DOHH2 (cell line): ENCODE results near the gene NFATC2IP.

Experiments
- H3F3A ChIP-seq: fragments of 200-600 bp; sonication (generic), shearing (Covaris generic); 2 replicates; pipeline ENCODE4 v1.6.0; 2016; ENCODE audit warnings: antibody characterized with exemption, mild to moderate bottlenecking; ENCODE audit not compliant: control insufficient read depth, insufficient read depth
- H3K27ac ChIP-seq: fragments of 200-600 bp; sonication (generic); 2 replicates; pipeline ENCODE4 v1.5.1; 2014; ENCODE audit warnings: low read depth, mild to moderate bottlenecking, low read length, moderate library complexity
- H3K27me3 ChIP-seq: fragments of 200-600 bp; sonication (generic); 2 replicates; pipeline ENCODE4 v1.6.1; 2014; ENCODE audit warnings: mild to moderate bottlenecking, low read length, mixed read lengths; ENCODE audit not compliant: control insufficient read depth
- H3K36me3 ChIP-seq: fragments of 200-600 bp; sonication (generic); 2 replicates; pipeline ENCODE4 v1.6.1; 2014; ENCODE audit warnings: mild to moderate bottlenecking, low read length, moderate library complexity, mixed read lengths; ENCODE audit not compliant: control insufficient read depth
- H3K4me1 ChIP-seq: fragments of 200-600 bp; sonication (generic); 2 replicates; pipeline ENCODE4 v1.6.1; 2014; ENCODE audit warnings: mild to moderate bottlenecking, low read length, mixed read lengths; ENCODE audit not compliant: control insufficient read depth
- H3K4me2 ChIP-seq: fragments of 200-600 bp; sonication (generic); 2 replicates; pipeline ENCODE4 v1.6.0; 2014; ENCODE audit warnings: mild to moderate bottlenecking, low read length, moderate library complexity
- H3K4me3 ChIP-seq: fragments of 200-600 bp; sonication (generic); 2 replicates; pipeline ENCODE4 v1.5.1; 2014; ENCODE audit warnings: mild to moderate bottlenecking, low read length, mixed read lengths
- H3K79me2 ChIP-seq: fragments of 200-600 bp; sonication (generic); 2 replicates; pipeline ENCODE4 v1.6.1; 2014; ENCODE audit warnings: mild to moderate bottlenecking, low read length, mixed read lengths; ENCODE audit not compliant: control insufficient read depth
- H3K9me2 ChIP-seq: fragments of 200-600 bp; sonication (generic); replicated peaks from 2 replicates; pipeline ENCODE4 v1.6.1; 2014; ENCODE audit warnings: mild to moderate bottlenecking, low read length, mixed read lengths; ENCODE audit not compliant: control insufficient read depth
- H3K9me3 ChIP-seq: fragments of 200-600 bp; sonication (generic); 2 replicates; pipeline ENCODE4 v1.6.1; 2014; ENCODE audit warnings: antibody characterized with exemption, low read length, mixed read lengths; ENCODE audit not compliant: control insufficient read depth, insufficient read depth
- H4K20me1 ChIP-seq: fragments of 200-600 bp; sonication (generic); 2 replicates; pipeline ENCODE4 v1.6.0; 2014; ENCODE audit warnings: low read depth, mild to moderate bottlenecking, antibody characterized with exemption, low read length, moderate library complexity; ENCODE audit not compliant: control insufficient read depth, insufficient read depth
- EZH2phosphoT487 ChIP-seq: fragments of 200-600 bp; sonication (generic); IDR thresholded peaks from 2 replicates; pipeline ENCODE4 v1.6.1; 2017; ENCODE audit warnings: borderline replicate concordance, mild to moderate bottlenecking, antibody characterized with exemption, low read length, moderate library complexity, mixed read lengths
- TF ChIP-seq, protein P1 (sequence below): fragments of 200-600 bp; sonication (generic); IDR thresholded peaks from one replicate; pipeline ENCODE4 v1.5.1; 2014; ENCODE audit warnings: antibody characterized with exemption, mild to moderate bottlenecking, low read depth, low read length; ENCODE audit not compliant: poor library complexity, severe bottlenecking

Gene NFATC2IP

DNA sequence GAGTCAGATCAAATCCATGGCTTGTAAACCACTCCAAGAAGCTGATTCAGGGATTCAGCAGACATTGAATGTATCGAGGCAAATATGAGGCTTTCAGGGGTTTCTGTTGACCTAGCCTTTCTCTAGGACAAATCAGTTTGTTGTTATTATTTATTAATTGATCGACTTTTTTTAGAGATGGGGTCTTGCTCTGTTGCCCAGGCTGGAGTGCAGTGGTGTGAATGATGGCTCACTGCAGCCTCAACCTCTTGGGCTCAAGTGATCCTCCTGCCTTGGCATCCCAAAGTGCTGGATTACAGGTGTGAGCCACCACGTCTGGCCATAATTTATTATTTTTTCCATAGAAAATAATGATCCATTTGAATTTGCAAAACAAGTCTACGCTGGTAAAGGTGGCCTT lies 61.1 kb downstream of the NFATC2IP start:
- Histone ChIP-seq H3K4me3 (no peak overlapping the region), H3F3A (no peaks in the 10 kb centered on the region), H3K36me3 (no peaks in the 10 kb centered on the region), H3K9me3 (no peaks in the 10 kb centered on the region), H3K79me2 (no peaks in the 10 kb centered on the region), H4K20me1 (no peaks in the 10 kb centered on the region), H3K9me2 (no peaks in the 10 kb centered on the region), H3K27ac (no peak overlapping the region), H3K27me3 (0 out of 2 replicates have a peak, but pooled peaks cover 2% of the 10 kb centered on the region), H3K4me1 (0 out of 2 replicates have a peak, but pooled peaks cover 3% of the 10 kb centered on the region), H3K4me2 (no peak overlapping the region)
- TF ChIP-seq, protein P1, sequence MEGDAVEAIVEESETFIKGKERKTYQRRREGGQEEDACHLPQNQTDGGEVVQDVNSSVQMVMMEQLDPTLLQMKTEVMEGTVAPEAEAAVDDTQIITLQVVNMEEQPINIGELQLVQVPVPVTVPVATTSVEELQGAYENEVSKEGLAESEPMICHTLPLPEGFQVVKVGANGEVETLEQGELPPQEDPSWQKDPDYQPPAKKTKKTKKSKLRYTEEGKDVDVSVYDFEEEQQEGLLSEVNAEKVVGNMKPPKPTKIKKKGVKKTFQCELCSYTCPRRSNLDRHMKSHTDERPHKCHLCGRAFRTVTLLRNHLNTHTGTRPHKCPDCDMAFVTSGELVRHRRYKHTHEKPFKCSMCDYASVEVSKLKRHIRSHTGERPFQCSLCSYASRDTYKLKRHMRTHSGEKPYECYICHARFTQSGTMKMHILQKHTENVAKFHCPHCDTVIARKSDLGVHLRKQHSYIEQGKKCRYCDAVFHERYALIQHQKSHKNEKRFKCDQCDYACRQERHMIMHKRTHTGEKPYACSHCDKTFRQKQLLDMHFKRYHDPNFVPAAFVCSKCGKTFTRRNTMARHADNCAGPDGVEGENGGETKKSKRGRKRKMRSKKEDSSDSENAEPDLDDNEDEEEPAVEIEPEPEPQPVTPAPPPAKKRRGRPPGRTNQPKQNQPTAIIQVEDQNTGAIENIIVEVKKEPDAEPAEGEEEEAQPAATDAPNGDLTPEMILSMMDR, result no peak
- TF ChIP-seq EZH2phosphoT487, result no peak

DNA sequence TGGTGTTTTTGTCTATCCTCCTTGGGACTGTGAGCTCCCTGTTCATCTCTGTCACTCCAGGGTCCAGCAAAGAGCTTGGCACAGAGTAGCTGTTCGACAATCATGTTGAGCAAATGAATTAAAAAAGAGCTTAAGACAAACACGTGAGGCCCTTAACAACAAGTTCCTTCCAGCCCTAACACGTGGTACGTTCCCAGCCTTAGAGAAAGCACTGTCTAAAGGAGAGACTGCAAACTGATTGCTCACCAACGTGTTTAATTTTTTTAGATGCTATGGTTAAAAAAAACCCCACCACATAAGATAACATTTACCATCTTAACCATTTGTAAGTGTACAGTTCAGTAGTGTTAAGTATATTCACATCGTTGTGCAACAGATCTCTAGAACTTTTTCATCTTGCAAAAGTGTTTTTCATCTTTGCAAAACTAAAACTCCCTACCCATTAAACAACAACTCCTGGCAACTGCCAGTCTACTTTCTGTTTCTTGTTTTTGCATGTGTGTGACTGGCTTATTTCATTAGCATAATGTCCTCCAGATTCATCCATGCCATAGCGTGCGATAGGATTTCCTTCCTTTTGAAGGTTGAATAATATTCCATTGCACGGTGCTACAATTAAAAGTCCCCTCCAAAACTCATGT lies 62.3 kb downstream of the NFATC2IP start:
- H3K36me3 ChIP-seq, result no peaks in the 10 kb centered on the region
- no peaks in the 10 kb centered on the region for H3K79me2 ChIP-seq
- no peaks in the 10 kb centered on the region for H4K20me1 ChIP-seq
- 0 out of 2 replicates have a peak, but pooled peaks cover 2% of the 10 kb centered on the region for H3K27me3 ChIP-seq
- 0 out of 2 replicates have a peak, but pooled peaks cover 3% of the 10 kb centered on the region for H3K4me1 ChIP-seq
- H3K27ac ChIP-seq, result no peak overlapping the region
- no peak overlapping the region for H3K4me3 ChIP-seq
- H3K9me3 ChIP-seq, result no peaks in the 10 kb centered on the region
- TF ChIP-seq, protein P1, result no peak
- no peak for TF ChIP-seq EZH2phosphoT487
- H3K4me2 ChIP-seq, result no peak overlapping the region
- H3F3A ChIP-seq, result no peaks in the 10 kb centered on the region
- H3K9me2 ChIP-seq, result no peaks in the 10 kb centered on the region

DNA sequence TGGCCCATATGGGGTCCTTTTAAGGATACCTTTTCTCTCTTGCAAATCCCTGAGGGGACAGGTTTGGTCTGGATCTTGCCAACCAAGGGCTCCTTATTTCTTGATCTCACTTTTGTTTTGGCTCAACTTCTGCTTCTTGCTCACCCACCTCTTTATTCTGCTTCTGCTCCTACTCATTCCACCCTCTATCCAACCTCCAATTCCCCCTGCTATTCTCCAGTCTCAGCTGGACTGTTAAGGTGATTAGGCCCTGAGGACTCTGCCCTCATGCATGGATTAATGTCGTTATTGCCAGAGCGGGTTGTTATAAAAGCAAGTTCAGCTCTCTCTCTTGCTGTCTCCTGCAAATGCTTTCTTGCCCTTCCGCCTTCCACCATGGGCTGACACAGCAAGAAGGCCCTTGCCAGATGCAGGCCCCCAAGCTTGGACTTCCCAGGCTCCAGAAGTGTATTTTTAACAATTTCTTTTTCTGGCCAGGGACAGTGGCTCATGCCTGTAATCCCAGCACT lies 63.9 kb downstream of the NFATC2IP start:
- no peak overlapping the region for H3K4me3 ChIP-seq
- no peaks in the 10 kb centered on the region for H3K4me1 ChIP-seq
- no peaks in the 10 kb centered on the region for H3K36me3 ChIP-seq
- H4K20me1 ChIP-seq, result no peaks in the 10 kb centered on the region
- no peak overlapping the region for H3K27ac ChIP-seq
- no peaks in the 10 kb centered on the region for H3K9me2 ChIP-seq
- 0 out of 2 replicates have a peak, but pooled peaks cover 2% of the 10 kb centered on the region for H3K27me3 ChIP-seq
- H3K9me3 ChIP-seq, result no peaks in the 10 kb centered on the region
- TF ChIP-seq EZH2phosphoT487, result no peak
- TF ChIP-seq, protein P1, result no peak
- H3F3A ChIP-seq, result no peaks in the 10 kb centered on the region
- H3K79me2 ChIP-seq, result no peaks in the 10 kb centered on the region
- no peak overlapping the region for H3K4me2 ChIP-seq
